Measurements from ENCODE around the gene C1QTNF8. TPM values are rescaled to one million over a fixed set of nuclear protein-coding genes. Genes with fewer than 3 reads are reported as not detected.

The C1QTNF8 gene
- total and polyA plus RNA-seq, 12 donors: 0.15 TPM; not detected in 11

- Histone ChIP-seq H3K27ac (no peak overlapping the region), H3K4me3 (no peak overlapping the region), H3K4me1 (no peaks in the 10 kb centered on the region), H3K9me3 (no peaks in the 10 kb centered on the region), H3K36me3 (no peaks in the 10 kb centered on the region), H3K27me3 (peaks cover 0 to 78% (median 63%) of the 10 kb centered on the region in 7 donors)
- ATAC-seq (no peak), DNase-seq (no peak)
- intact Hi-C loops (cut with DNase I): no loop called here
- TF ChIP-seq CTCF (IDR thresholded peaks at IDR 0.05): no peak
- WGBS, 2 donors: 76 to 85% methylated on average over 19 of the region's 19 CpGs
Observed at GRCh38 chr16:1117926-1118325, 21.9 kb upstream of the C1QTNF8 start.

- no peak for ATAC-seq
- TF ChIP-seq CTCF (IDR thresholded peaks at IDR 0.05): no peak
- H3K27me3 ChIP-seq: peaks cover 0 to 75% (median 57%) of the 10 kb centered on the region in 7 donors
- H3K4me3 ChIP-seq: no peak overlapping the region
- no peaks in the 10 kb centered on the region for H3K9me3 ChIP-seq
- H3K36me3 ChIP-seq: no peaks in the 10 kb centered on the region
- WGBS, 2 donors: 49 to 53% methylated on average over 34 of the region's 34 CpGs
- H3K4me1 ChIP-seq: no peaks in the 10 kb centered on the region
- intact Hi-C loops (cut with DNase I): no loop called here
- no peak for DNase-seq
- no peak overlapping the region for H3K27ac ChIP-seq
Observed at GRCh38 chr16:1117176-1117900, 21.3 kb upstream of the C1QTNF8 start.

GRCh38 chr16:1116693-1117077 is 20.6 kb upstream of the C1QTNF8 start:
- no peak overlapping the region for H3K27ac ChIP-seq
- no peak for ATAC-seq
- DNase-seq: no peak
- H3K27me3 ChIP-seq: peaks cover 0 to 80% (median 52%) of the 10 kb centered on the region in 7 donors
- intact Hi-C loops (cut with DNase I): no loop called here
- H3K4me1 ChIP-seq: no peaks in the 10 kb centered on the region
- no peak for TF ChIP-seq CTCF (IDR thresholded peaks at IDR 0.05)
- 48 to 58% methylated on average over 13 to 15 of the region's 16 CpGs for WGBS, 2 donors
- no peak overlapping the region for H3K4me3 ChIP-seq
- no peaks in the 10 kb centered on the region for H3K9me3 ChIP-seq
- H3K36me3 ChIP-seq: no peaks in the 10 kb centered on the region

GRCh38 chr16:1113889-1114526 is 18.0 kb upstream of the C1QTNF8 start:
- no peaks in the 10 kb centered on the region for H3K9me3 ChIP-seq
- no peak overlapping the region for H3K4me3 ChIP-seq
- no peaks in the 10 kb centered on the region for H3K4me1 ChIP-seq
- ATAC-seq (no peak), DNase-seq (no peak)
- peaks cover 0 to 82% (median 44%) of the 10 kb centered on the region in 7 donors for H3K27me3 ChIP-seq
- intact Hi-C loops (cut with DNase I): no loop called here
- no peak overlapping the region for H3K27ac ChIP-seq
- H3K36me3 ChIP-seq: no peaks in the 10 kb centered on the region
- 81 to 83% methylated on average over 14 to 15 of the region's 15 CpGs for WGBS, 2 donors
- no peak for TF ChIP-seq CTCF (IDR thresholded peaks at IDR 0.05)

Measured in heart right ventricle (tissue), 16 donors.